ENCODE data around the gene QRFPR.

- no peak for TF ChIP-seq CTCF (IDR thresholded peaks at IDR 0.05)
- TF ChIP-seq POLR2A (IDR thresholded peaks at IDR 0.05), result no peak
Observed at GRCh38 chr4:121330180-121330665, 50.6 kb downstream of the QRFPR start.

Measured in breast epithelium (tissue), 3 donors.